Panc1 (cell line): Measurements from ENCODE around the gene ZFYVE1.

Experiments used
- CTCF ChIP-seq: fragments of 450-650 bp; IDR thresholded peaks from 2 replicates; pipeline ENCODE4 v1.5.1; 2017; ENCODE audit warnings: mild to moderate bottlenecking
- POLR2AphosphoS5 ChIP-seq: IDR thresholded peaks from 2 replicates; pipeline ENCODE4 v1.6.1; 2012; ENCODE audit warnings: mild to moderate bottlenecking, low read depth, low read length, moderate library complexity
- SIN3A ChIP-seq: IDR thresholded peaks from 2 replicates; pipeline ENCODE4 v1.6.1; 2012; ENCODE audit warnings: low read depth, mild to moderate bottlenecking, low read length, moderate library complexity, borderline replicate concordance; ENCODE audit not compliant: insufficient read depth
- TCF7L2 ChIP-seq: IDR thresholded peaks from 2 replicates; pipeline ENCODE4 v1.6.1; 2011; ENCODE audit warnings: mild to moderate bottlenecking, low read depth, low read length, inconsistent platforms

DNA sequence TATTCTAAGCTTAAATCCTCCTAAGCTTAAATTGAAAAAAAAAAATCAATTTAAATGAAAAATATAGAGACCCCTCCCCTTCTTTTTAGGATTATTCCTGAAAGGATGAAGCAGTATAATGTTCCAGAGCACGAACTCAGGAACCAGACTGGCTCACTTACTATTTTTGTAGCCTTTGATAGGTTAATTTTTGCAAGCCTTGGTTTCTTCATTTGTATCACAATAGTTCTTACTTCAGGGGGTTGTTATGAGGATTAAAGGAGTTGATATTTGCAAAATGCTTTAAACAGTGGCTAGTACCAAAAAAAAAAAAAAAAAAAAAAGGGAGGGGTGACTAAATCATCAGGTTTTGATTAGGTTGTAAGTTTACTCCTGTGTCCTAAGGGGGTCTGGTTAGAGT lies 28.3 kb upstream of the ZFYVE1 start:
- no peak for TF ChIP-seq CTCF
- no peak for TF ChIP-seq POLR2AphosphoS5
- no peak for TF ChIP-seq SIN3A
- no peak for TF ChIP-seq TCF7L2
